ENCODE results near the gene NEDD4L.

- no peak for TF ChIP-seq TOX (CRISPR knock-in tag; IDR thresholded peaks at IDR 0.05; ENCODE audit: borderline replicate concordance)
- no peak for TF ChIP-seq PPARA (CRISPR knock-in tag; IDR thresholded peaks at IDR 0.05; ENCODE audit: borderline replicate concordance)
- TF ChIP-seq ESRRG (CRISPR knock-in tag; IDR thresholded peaks at IDR 0.05): no peak
Measured at GRCh38 chr18:58181988-58182387, 138.0 kb downstream of the NEDD4L start.
